ENCODE results near the gene COL6A1.
"Not testable (repeated sequence)": the region's sequence is repeated elsewhere in the genome, so short reads cannot be mapped to it uniquely, and the experiment has no call there.

Gene COL6A1

DNA sequence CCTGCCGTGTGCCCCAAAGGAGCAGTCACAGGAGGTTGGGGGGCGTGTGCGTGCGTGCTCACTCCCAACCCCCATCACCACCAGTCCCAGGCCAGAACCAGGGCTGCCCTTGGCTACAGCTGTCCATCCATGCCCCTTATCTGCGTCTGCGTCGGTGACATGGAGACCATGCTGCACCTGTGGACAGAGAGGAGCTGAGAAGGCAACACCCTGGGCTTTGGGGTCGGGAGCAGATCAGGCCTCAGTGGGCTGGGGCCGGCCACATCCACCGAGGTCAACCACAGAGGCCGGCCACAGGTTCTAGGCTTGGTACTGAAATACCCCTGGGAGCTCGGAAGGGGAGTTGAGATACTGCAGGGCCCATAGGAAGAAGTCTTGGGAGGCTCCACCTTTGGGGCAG lies 23.5 kb downstream of the COL6A1 start:
- WGBS (ENCODE audit: extremely low coverage, insufficient coverage, insufficient read length), result no CpG with 5 or more reads among the region's 12 CpGs
- Histone ChIP-seq H2AK5ac (ENCODE audit: low read length) (no peak overlapping the region), H3K4me1 (ENCODE audit: control insufficient read depth in 1 of 2, insufficient read depth in 2 of 2, low read length in 2 of 2) (no peaks in the 10 kb centered on the region), H3K27me3 (ENCODE audit: insufficient read depth, low read length) (no peaks in the 10 kb centered on the region), H3K14ac (ENCODE audit: low read length) (no peak overlapping the region), H3K36me3 (ENCODE audit: control insufficient read depth in 1 of 2, insufficient read depth in 2 of 2, low read length in 2 of 2) (peaks cover 5 to 12% of the 10 kb centered on the region in 2 experiments), H4K91ac (ENCODE audit: low read depth, low read length) (no peak overlapping the region), H2BK5ac (ENCODE audit: low read depth, low read length, poor library complexity) (no peak overlapping the region), H2BK12ac (ENCODE audit: low read length) (no peak overlapping the region), H2AFZ (ENCODE audit: insufficient read depth, low read length, poor library complexity) (no peak overlapping the region), H4K8ac (ENCODE audit: low read depth, low read length) (no peak overlapping the region), H3K18ac (ENCODE audit: low read length) (no peak overlapping the region), H3K79me1 (ENCODE audit: low read length) (no peaks in the 10 kb centered on the region), H3K4me2 (ENCODE audit: low read length) (no peak overlapping the region), H3K9me3 (ENCODE audit: insufficient read depth, low read depth, low read length) (peaks cover 6% of the 10 kb centered on the region), H3K79me2 (ENCODE audit: control insufficient read depth, insufficient read depth, low read length, poor library complexity) (no peaks in the 10 kb centered on the region), H4K12ac (ENCODE audit: low read depth, low read length) (no peak overlapping the region), H3K27ac (ENCODE audit: low read depth, low read length) (no peak overlapping the region), H3K23ac (ENCODE audit: low read length) (no peak overlapping the region), H2BK120ac (ENCODE audit: insufficient read depth, low read length, poor library complexity) (no peak overlapping the region), H3K4me3 (ENCODE audit: low read depth, low read length) (no peak overlapping the region), H3K9ac (ENCODE audit: low read length) (no peak overlapping the region), H3K4ac (ENCODE audit: low read depth, low read length) (no peak overlapping the region)
- DNase-seq, result no peak

DNA sequence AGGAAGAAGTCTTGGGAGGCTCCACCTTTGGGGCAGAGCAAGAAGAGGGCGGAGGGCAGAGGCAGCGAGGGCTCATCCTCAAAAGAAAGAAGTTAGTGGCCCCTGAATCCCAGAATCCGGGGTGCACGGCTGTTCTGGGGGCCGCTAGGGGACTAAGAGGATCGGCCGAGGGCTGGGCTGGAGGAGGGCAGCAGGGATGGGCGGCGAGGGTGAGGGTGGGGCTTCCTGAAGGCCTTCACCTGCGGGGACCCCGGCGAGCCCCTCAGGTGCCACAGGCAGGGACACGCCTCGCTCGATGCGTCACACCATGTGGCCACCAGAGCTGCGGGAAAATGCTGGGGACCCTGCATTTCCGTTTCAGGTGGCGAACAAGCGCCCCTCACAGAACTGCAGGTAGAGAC lies 23.9 kb downstream of the COL6A1 start:
- Histone ChIP-seq H3K9ac (ENCODE audit: low read length) (no peak overlapping the region), H3K18ac (ENCODE audit: low read length) (no peak overlapping the region), H3K79me2 (ENCODE audit: control insufficient read depth, insufficient read depth, low read length, poor library complexity) (no peaks in the 10 kb centered on the region), H3K79me1 (ENCODE audit: low read length) (no peaks in the 10 kb centered on the region), H3K4me1 (ENCODE audit: control insufficient read depth in 1 of 2, insufficient read depth in 2 of 2, low read length in 2 of 2) (no peaks in the 10 kb centered on the region), H4K91ac (ENCODE audit: low read depth, low read length) (no peak overlapping the region), H2BK12ac (ENCODE audit: low read length) (no peak overlapping the region), H4K8ac (ENCODE audit: low read depth, low read length) (no peak overlapping the region), H3K36me3 (ENCODE audit: control insufficient read depth in 1 of 2, insufficient read depth in 2 of 2, low read length in 2 of 2) (peaks cover 5 to 12% of the 10 kb centered on the region in 2 experiments), H2BK5ac (ENCODE audit: low read depth, low read length, poor library complexity) (no peak overlapping the region), H3K9me3 (ENCODE audit: insufficient read depth, low read depth, low read length) (peaks cover 6% of the 10 kb centered on the region), H2BK120ac (ENCODE audit: insufficient read depth, low read length, poor library complexity) (no peak overlapping the region), H4K12ac (ENCODE audit: low read depth, low read length) (no peak overlapping the region), H3K14ac (ENCODE audit: low read length) (no peak overlapping the region), H2AK5ac (ENCODE audit: low read length) (no peak overlapping the region), H3K4ac (ENCODE audit: low read depth, low read length) (no peak overlapping the region), H2AFZ (ENCODE audit: insufficient read depth, low read length, poor library complexity) (no peak overlapping the region), H3K27me3 (ENCODE audit: insufficient read depth, low read length) (no peaks in the 10 kb centered on the region), H3K4me2 (ENCODE audit: low read length) (no peak overlapping the region), H3K27ac (ENCODE audit: low read depth, low read length) (no peak overlapping the region), H3K23ac (ENCODE audit: low read length) (no peak overlapping the region), H3K4me3 (ENCODE audit: low read depth, low read length) (no peak overlapping the region)
- WGBS (ENCODE audit: extremely low coverage, insufficient coverage, insufficient read length), result no CpG with 5 or more reads among the region's 20 CpGs
- no peak for DNase-seq

DNA sequence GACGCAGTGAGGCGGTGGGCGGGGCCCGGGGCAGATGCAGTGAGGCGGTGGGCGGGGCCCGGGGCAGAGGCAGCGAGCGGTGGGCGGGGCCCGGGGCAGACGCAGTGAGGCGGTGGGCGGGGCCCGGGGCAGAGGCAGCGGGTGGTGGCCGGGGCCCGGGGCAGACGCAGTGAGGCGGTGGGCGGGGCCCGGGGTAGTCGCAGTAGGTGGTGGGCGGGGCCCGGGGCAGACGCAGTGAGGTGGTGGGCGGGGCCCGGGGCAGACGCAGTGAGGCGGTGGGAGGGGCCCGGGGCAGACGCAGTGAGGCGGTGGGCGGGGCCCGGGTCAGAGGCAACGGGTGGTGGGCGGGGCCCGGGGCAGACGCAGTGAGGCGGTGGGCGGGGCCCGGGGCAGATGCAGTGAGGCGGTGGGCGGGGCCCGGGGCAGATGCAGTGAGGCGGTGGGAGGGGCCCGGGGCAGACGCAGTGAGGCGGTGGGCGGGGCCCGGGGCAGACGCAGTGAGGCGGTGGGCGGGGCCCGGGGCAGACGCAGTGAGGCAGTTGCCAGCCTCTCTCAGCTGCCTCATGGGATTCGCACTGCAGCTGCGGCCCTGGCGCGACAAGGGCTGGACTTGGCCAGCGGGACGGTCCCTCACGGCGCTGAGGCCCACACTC lies 24.4 kb downstream of the COL6A1 start:
- H3K79me2 ChIP-seq (ENCODE audit: control insufficient read depth, insufficient read depth, low read length, poor library complexity); H3K4me1 ChIP-seq (ENCODE audit: control insufficient read depth in 1 of 2, insufficient read depth in 2 of 2, low read length in 2 of 2); H2AFZ ChIP-seq (ENCODE audit: insufficient read depth, low read length, poor library complexity); H3K23ac ChIP-seq (ENCODE audit: low read length); H3K4me2 ChIP-seq (ENCODE audit: low read length); H3K14ac ChIP-seq (ENCODE audit: low read length); H4K91ac ChIP-seq (ENCODE audit: low read depth, low read length); H3K79me1 ChIP-seq (ENCODE audit: low read length); H2AK5ac ChIP-seq (ENCODE audit: low read length); H2BK12ac ChIP-seq (ENCODE audit: low read length); H4K12ac ChIP-seq (ENCODE audit: low read depth, low read length); H3K4ac ChIP-seq (ENCODE audit: low read depth, low read length); H3K27ac ChIP-seq (ENCODE audit: low read depth, low read length); H3K18ac ChIP-seq (ENCODE audit: low read length); H2BK5ac ChIP-seq (ENCODE audit: low read depth, low read length, poor library complexity); H4K8ac ChIP-seq (ENCODE audit: low read depth, low read length); H3K9ac ChIP-seq (ENCODE audit: low read length); H2BK120ac ChIP-seq (ENCODE audit: insufficient read depth, low read length, poor library complexity); H3K9me3 ChIP-seq (ENCODE audit: insufficient read depth, low read depth, low read length); H3K27me3 ChIP-seq (ENCODE audit: insufficient read depth, low read length): not testable (repeated sequence)
- peak in 1 of 2 donors; percentile 26 for DNase-seq
- Histone ChIP-seq H3K36me3 (ENCODE audit: control insufficient read depth in 1 of 2, insufficient read depth in 2 of 2, low read length in 2 of 2) (peaks cover 5 to 12% of the 10 kb centered on the region in 2 experiments), H3K4me3 (ENCODE audit: low read depth, low read length) (peak overlapping the region; percentile 26)
- no CpG with 5 or more reads among the region's 64 CpGs for WGBS (ENCODE audit: extremely low coverage, insufficient coverage, insufficient read length)

DNA sequence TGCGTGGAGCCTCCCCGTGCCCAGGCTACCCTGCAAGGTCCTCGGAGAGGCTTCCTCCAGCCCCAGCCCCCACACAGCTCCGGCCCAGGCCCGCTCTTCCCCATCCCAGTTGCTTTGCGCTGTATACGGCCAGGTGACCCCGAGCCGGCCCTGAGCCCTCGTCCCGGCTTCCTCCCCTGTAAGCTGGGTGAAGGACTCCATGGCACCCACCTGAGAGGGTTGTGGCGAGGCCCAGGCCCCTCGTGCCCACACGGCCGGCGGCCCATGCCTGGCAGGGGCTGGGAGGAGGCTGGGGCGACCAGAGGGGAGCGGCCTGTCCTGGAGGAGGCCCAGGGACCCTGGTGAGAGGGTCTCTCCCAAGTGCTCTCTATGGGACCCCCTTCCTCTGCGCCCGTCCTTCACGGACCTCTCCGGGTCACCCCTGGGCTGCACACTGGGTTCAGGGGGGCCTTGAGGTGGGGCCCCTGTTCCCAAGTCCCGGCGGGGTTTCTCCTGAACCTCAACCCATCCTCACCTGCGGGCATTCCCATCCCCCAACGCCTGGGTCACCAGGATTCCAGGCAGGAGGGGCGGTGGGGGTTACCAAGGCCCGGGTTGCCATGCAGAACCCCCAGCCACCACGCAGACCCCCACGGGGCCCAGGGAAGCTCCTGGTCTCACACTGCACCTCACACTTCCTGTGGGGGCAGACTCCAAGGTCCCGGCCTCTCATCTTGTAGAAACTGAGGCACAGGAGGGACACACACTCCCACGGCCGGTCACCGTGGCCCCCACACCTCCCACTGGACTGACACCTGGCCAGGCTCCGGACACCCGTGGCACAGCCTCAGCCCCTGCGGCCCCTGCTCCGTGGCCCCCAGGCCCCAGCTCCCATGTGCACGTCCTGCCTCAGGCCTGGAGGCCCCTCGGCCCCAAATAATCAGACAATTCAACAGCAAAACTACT lies 25.2 kb downstream of the COL6A1 start:
- Histone ChIP-seq H3K4me2 (ENCODE audit: low read length) (no peak overlapping the region), H2AK5ac (ENCODE audit: low read length) (no peak overlapping the region), H3K79me1 (ENCODE audit: low read length) (no peaks in the 10 kb centered on the region), H4K8ac (ENCODE audit: low read depth, low read length) (no peak overlapping the region), H3K4me3 (ENCODE audit: low read depth, low read length) (peak overlapping the region; percentile 26), H3K14ac (ENCODE audit: low read length) (no peak overlapping the region), H4K91ac (ENCODE audit: low read depth, low read length) (no peak overlapping the region), H3K9ac (ENCODE audit: low read length) (no peak overlapping the region), H3K18ac (ENCODE audit: low read length) (no peak overlapping the region), H2BK5ac (ENCODE audit: low read depth, low read length, poor library complexity) (no peak overlapping the region), H3K4ac (ENCODE audit: low read depth, low read length) (no peak overlapping the region), H3K4me1 (ENCODE audit: control insufficient read depth in 1 of 2, insufficient read depth in 2 of 2, low read length in 2 of 2) (no peaks in the 10 kb centered on the region), H2AFZ (ENCODE audit: insufficient read depth, low read length, poor library complexity) (no peak overlapping the region), H4K12ac (ENCODE audit: low read depth, low read length) (no peak overlapping the region), H3K36me3 (ENCODE audit: control insufficient read depth in 1 of 2, insufficient read depth in 2 of 2, low read length in 2 of 2) (peaks cover 5 to 10% of the 10 kb centered on the region in 2 experiments), H2BK120ac (ENCODE audit: insufficient read depth, low read length, poor library complexity) (no peak overlapping the region), H3K23ac (ENCODE audit: low read length) (no peak overlapping the region), H3K9me3 (ENCODE audit: insufficient read depth, low read depth, low read length) (peaks cover 6% of the 10 kb centered on the region), H3K79me2 (ENCODE audit: control insufficient read depth, insufficient read depth, low read length, poor library complexity) (no peaks in the 10 kb centered on the region), H2BK12ac (ENCODE audit: low read length) (no peak overlapping the region), H3K27me3 (ENCODE audit: insufficient read depth, low read length) (no peaks in the 10 kb centered on the region), H3K27ac (ENCODE audit: low read depth, low read length) (no peak overlapping the region)
- DNase-seq, result no peak
- WGBS (ENCODE audit: extremely low coverage, insufficient coverage, insufficient read length), result no CpG with 5 or more reads among the region's 40 CpGs

Data from trophoblast cell (in vitro differentiated cells and primary cell).